ENCODE results near the gene SCRT2. TPM values are rescaled to one million over a fixed set of nuclear protein-coding genes. Genes with fewer than 3 reads are reported as not detected.

The SCRT2 gene
- total RNA-seq, 1 experiment from 2014 or later = not detected

DNA sequence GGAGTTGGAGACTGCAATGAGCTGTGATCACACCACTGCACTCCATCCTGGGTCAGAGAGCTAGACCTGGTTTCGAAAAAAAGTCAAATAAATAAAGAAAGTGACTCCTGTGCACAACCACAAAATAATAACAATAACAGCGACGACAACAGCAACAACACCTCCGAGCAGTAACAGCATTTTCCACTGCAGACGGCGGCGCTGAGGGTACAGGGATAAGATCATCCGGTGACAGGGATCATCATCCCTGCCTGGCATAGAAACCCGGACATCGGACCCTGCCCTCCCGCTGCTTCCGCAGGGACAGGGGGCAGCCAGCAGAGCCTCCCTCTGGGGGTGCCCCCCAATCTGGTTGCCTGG is 34.1 kb downstream of the SCRT2 start:
- H3K14ac ChIP-seq (ENCODE audit: insufficient read depth, low read length) = no peak overlapping the region
- no peaks in the 10 kb centered on the region for H3K23me2 ChIP-seq (ENCODE audit: insufficient read length, low read depth, low read length, poor library complexity, severe bottlenecking)
- no peak overlapping the region for H4K8ac ChIP-seq (replicated peaks; ENCODE audit: insufficient read length, low read depth, low read length)
- no peak overlapping the region for H2BK15ac ChIP-seq (ENCODE audit: low read depth, low read length)
- no peak overlapping the region for H3K23ac ChIP-seq (ENCODE audit: insufficient read length, low read depth, low read length)
- no CpG with 5 or more reads among the region's 12 CpGs for WGBS (ENCODE audit: extremely low coverage, insufficient read length, low lambda C conversion rate)
- no peak overlapping the region for H2AK5ac ChIP-seq (ENCODE audit: insufficient read length, low read length)
- Mint-ChIP-seq H3K9me3 (peaks cover 0 to 4% of the 10 kb centered on the region in 2 experiments; a peak in 3 of 5 replicates), H3K27me3 (ENCODE audit: low read depth) (peaks cover 8% of the 10 kb centered on the region), H3K36me3 (ENCODE audit: insufficient read depth in 1 of 3, low read depth in 3 of 3) (no peaks in the 10 kb centered on the region), H3K4me1 (peaks cover 9 to 15% of the 10 kb centered on the region in 2 experiments), H3K27ac (peak overlapping the region in 2 of 3 experiments; percentile 29 to 91; a peak in 3 of 7 replicates), H3K4me3 (peak overlapping the region in 1 of 2 experiments; percentile 3; a peak in 1 of 5 replicates)
- no peak overlapping the region for H3K4me2 ChIP-seq (ENCODE audit: insufficient read depth, insufficient read length, low read length)
- H3K27ac ChIP-seq (ENCODE audit: insufficient read length, low read depth, low read length) = no peak overlapping the region
- no peaks in the 10 kb centered on the region for H4K20me1 ChIP-seq (ENCODE audit: control insufficient read depth, insufficient read depth, insufficient read length)
- H4K91ac ChIP-seq (ENCODE audit: insufficient read length, low read depth, low read length) = no peak overlapping the region
- no peak overlapping the region for H3K56ac ChIP-seq (ENCODE audit: insufficient read length, low read depth, low read length)
- H2BK120ac ChIP-seq (ENCODE audit: low read depth, low read length, poor library complexity, severe bottlenecking) = no peak overlapping the region
- H3K27me3 ChIP-seq (ENCODE audit: insufficient read depth, low read length) = no peaks in the 10 kb centered on the region
- no peak overlapping the region for H2BK20ac ChIP-seq (ENCODE audit: low read depth, low read length, poor library complexity, severe bottlenecking)
- no peak overlapping the region for H3T11ph ChIP-seq (ENCODE audit: low read length)
- H3K4ac ChIP-seq (ENCODE audit: low read depth, low read length) = no peak overlapping the region
- no peaks in the 10 kb centered on the region for H3K9me3 ChIP-seq (ENCODE audit: control insufficient read depth, low read depth, low read length)
- no peak overlapping the region for H2BK5ac ChIP-seq (ENCODE audit: insufficient read length, low read length)
- DNase-seq = peak; percentile 77
- no peaks in the 10 kb centered on the region for H3K79me2 ChIP-seq (ENCODE audit: insufficient read depth, low read length)
- H3K18ac ChIP-seq (ENCODE audit: insufficient read length, low read depth, low read length) = no peak overlapping the region
- H4K5ac ChIP-seq (ENCODE audit: insufficient read length, low read depth, low read length) = no peak overlapping the region
- H2BK12ac ChIP-seq (ENCODE audit: insufficient read length, low read depth, low read length) = no peak overlapping the region
- no peak overlapping the region for H3K9ac ChIP-seq (ENCODE audit: extremely low read depth, insufficient read length, low read length)
- TF ChIP-seq, protein P1, sequence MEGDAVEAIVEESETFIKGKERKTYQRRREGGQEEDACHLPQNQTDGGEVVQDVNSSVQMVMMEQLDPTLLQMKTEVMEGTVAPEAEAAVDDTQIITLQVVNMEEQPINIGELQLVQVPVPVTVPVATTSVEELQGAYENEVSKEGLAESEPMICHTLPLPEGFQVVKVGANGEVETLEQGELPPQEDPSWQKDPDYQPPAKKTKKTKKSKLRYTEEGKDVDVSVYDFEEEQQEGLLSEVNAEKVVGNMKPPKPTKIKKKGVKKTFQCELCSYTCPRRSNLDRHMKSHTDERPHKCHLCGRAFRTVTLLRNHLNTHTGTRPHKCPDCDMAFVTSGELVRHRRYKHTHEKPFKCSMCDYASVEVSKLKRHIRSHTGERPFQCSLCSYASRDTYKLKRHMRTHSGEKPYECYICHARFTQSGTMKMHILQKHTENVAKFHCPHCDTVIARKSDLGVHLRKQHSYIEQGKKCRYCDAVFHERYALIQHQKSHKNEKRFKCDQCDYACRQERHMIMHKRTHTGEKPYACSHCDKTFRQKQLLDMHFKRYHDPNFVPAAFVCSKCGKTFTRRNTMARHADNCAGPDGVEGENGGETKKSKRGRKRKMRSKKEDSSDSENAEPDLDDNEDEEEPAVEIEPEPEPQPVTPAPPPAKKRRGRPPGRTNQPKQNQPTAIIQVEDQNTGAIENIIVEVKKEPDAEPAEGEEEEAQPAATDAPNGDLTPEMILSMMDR (conservative IDR thresholded peaks at IDR 0.05) = no peak
- H3K79me1 ChIP-seq (ENCODE audit: insufficient read depth, low read depth, low read length, poor library complexity, severe bottlenecking) = no peaks in the 10 kb centered on the region
- H2AFZ ChIP-seq (ENCODE audit: low read length) = no peak overlapping the region
- H3K4me1 ChIP-seq (ENCODE audit: insufficient read depth, low read length) = no peaks in the 10 kb centered on the region; the same call in 1 of the 2 replicates

Measured in H9 (cell line).